Measurements from ENCODE around the gene KDM2A.
"Not testable (repeated sequence)": the region's sequence is repeated elsewhere in the genome, so short reads cannot be mapped to it uniquely, and the experiment has no call there.

The KDM2A gene

GRCh38 chr11:67230886-67231285 is 111.8 kb downstream of the KDM2A start:
- DNase-seq (ENCODE audit: low read depth in 1 of 2, low spot score in 1 of 2): no peak
- no peak overlapping the region for H3K4me3 ChIP-seq (replicated peaks; ENCODE audit: insufficient read depth, low read length)
- TF ChIP-seq GABPA (IDR thresholded peaks at IDR 0.05; ENCODE audit: low read depth) (no peak), REST (IDR thresholded peaks at IDR 0.05; ENCODE audit: insufficient replicate concordance, low read depth) (no peak), SPI1 (IDR thresholded peaks at IDR 0.05; ENCODE audit: borderline replicate concordance, low read depth) (no peak), POLR2AphosphoS5 (IDR thresholded peaks at IDR 0.05; ENCODE audit: low read depth) (no peak), CTCF (IDR thresholded peaks at IDR 0.05; ENCODE audit: insufficient read depth, low read length) (no peak)
- no peak overlapping the region for H3K27ac ChIP-seq (replicated peaks)
- no peaks in the 10 kb centered on the region for H3K27me3 ChIP-seq (ENCODE audit: insufficient read depth, poor library complexity, severe bottlenecking)

GRCh38 chr11:67233584-67234190 is 114.6 kb downstream of the KDM2A start:
- no peak overlapping the region for H3K27ac ChIP-seq (replicated peaks)
- no peak overlapping the region for H3K4me3 ChIP-seq (replicated peaks; ENCODE audit: insufficient read depth, low read length)
- DNase-seq (ENCODE audit: low read depth in 1 of 2, low spot score in 1 of 2): no peak
- no peaks in the 10 kb centered on the region for H3K27me3 ChIP-seq (ENCODE audit: insufficient read depth, poor library complexity, severe bottlenecking)
- TF ChIP-seq CTCF (IDR thresholded peaks at IDR 0.05; ENCODE audit: insufficient read depth, low read length) (no peak), GABPA (IDR thresholded peaks at IDR 0.05; ENCODE audit: low read depth) (no peak), SPI1 (IDR thresholded peaks at IDR 0.05; ENCODE audit: borderline replicate concordance, low read depth) (no peak), REST (IDR thresholded peaks at IDR 0.05; ENCODE audit: insufficient replicate concordance, low read depth) (no peak), POLR2AphosphoS5 (IDR thresholded peaks at IDR 0.05; ENCODE audit: low read depth) (no peak)

- DNase-seq (ENCODE audit: low read depth in 1 of 2, low spot score in 1 of 2); H3K27ac ChIP-seq (replicated peaks); H3K27me3 ChIP-seq (ENCODE audit: insufficient read depth, poor library complexity, severe bottlenecking); H3K4me3 ChIP-seq (replicated peaks; ENCODE audit: insufficient read depth, low read length): not testable (repeated sequence)
These were observed 115.5 kb downstream of the KDM2A start for GRCh38 chr11:67234571-67234970.

GRCh38 chr11:67237574-67237973 is 118.5 kb downstream of the KDM2A start:
- Histone ChIP-seq H3K4me3 (replicated peaks; ENCODE audit: insufficient read depth, low read length) (no peak overlapping the region), H3K27ac (replicated peaks) (no peak overlapping the region), H3K27me3 (ENCODE audit: insufficient read depth, poor library complexity, severe bottlenecking) (no peaks in the 10 kb centered on the region)
- no peak for DNase-seq (ENCODE audit: low read depth in 1 of 2, low spot score in 1 of 2)
- TF ChIP-seq REST (IDR thresholded peaks at IDR 0.05; ENCODE audit: insufficient replicate concordance, low read depth) (no peak), GABPA (IDR thresholded peaks at IDR 0.05; ENCODE audit: low read depth) (no peak), SPI1 (IDR thresholded peaks at IDR 0.05; ENCODE audit: borderline replicate concordance, low read depth) (no peak), CTCF (IDR thresholded peaks at IDR 0.05; ENCODE audit: insufficient read depth, low read length) (no peak), POLR2AphosphoS5 (IDR thresholded peaks at IDR 0.05; ENCODE audit: low read depth) (no peak)

All from HL-60 (cell line).